Panc1 (cell line): Measurements from ENCODE around the gene CWC22. TPM values are rescaled to one million over a fixed set of nuclear protein-coding genes. Genes with fewer than 3 reads are reported as not detected.

ENCODE experiments used
- ATAC-seq: fragments of 200-7000 bp; cut with Tn5 transposase; 2 replicates; pipeline ENCODE4 v1.9.1; 2020; ENCODE audit warnings: mild to moderate bottlenecking, moderate library complexity
- BruUV-seq: library from RNA; stranded (reverse); fragments of 400-500 nt; replicated peaks from 2 replicates; lab custom pipeline; 2021; lab: Mats Ljungman, UMichigan
- CTCF ChIA-PET: fragments of 300-600 bp; sonication (Branson Sonifier 250); formaldehyde crosslinking; loops from one replicate; lab custom pipeline; 2022; ENCODE audit warnings: antibody characterized with exemption; lab: Charles Lee
- POLR2A ChIA-PET: fragments of 300-600 bp; sonication (Branson Sonifier 250); formaldehyde crosslinking; loops from one replicate; lab custom pipeline; 2022; ENCODE audit warnings: antibody characterized with exemption; lab: Charles Lee
- DNase-seq: peaks from one replicate; pipeline ENCODE4 v3.0.0-alpha.2; 2010; ENCODE audit warnings: low read depth, low spot score
- H3K27ac ChIP-seq: 2 replicates; pipeline ENCODE4 v1.5.1; 2011; ENCODE audit warnings: mild to moderate bottlenecking, low read length, inconsistent platforms
- H3K27me3 ChIP-seq: fragments of 200-500 bp; sonication (Bioruptor generic); 2 replicates; pipeline ENCODE4 v1.6.0; 2014; ENCODE audit warnings: low read length, inconsistent platforms; ENCODE audit not compliant: control insufficient read depth, insufficient read depth
- H3K36me3 ChIP-seq: fragments of 200-500 bp; sonication (Bioruptor generic); 2 replicates; pipeline ENCODE4 v1.5.1; 2014; ENCODE audit warnings: inconsistent platforms, mild to moderate bottlenecking, low read length, moderate library complexity; ENCODE audit not compliant: control insufficient read depth, insufficient read depth
- H3K4me1 ChIP-seq: 2 replicates; pipeline ENCODE4 v1.5.1; 2011; ENCODE audit warnings: inconsistent platforms, mild to moderate bottlenecking, low read length, moderate library complexity; ENCODE audit not compliant: control insufficient read depth, insufficient read depth
- H3K4me3 ChIP-seq, 2 experiments: 2 replicates each; pipeline ENCODE4 v1.5.1; 2011 to 2012; ENCODE audit warnings: low read depth in 2 of 2, low read length in 2 of 2, mild to moderate bottlenecking in 2 of 2, inconsistent platforms in 1 of 2, moderate library complexity in 1 of 2
- H3K9me3 ChIP-seq: fragments of 200-500 bp; sonication (Bioruptor generic); 2 replicates; pipeline ENCODE4 v1.5.1; 2014; ENCODE audit warnings: low read depth, mild to moderate bottlenecking, inconsistent platforms, low read length, moderate library complexity; ENCODE audit not compliant: control insufficient read depth, insufficient read depth
- POLR2AphosphoS5 ChIP-seq: IDR thresholded peaks from 2 replicates; pipeline ENCODE4 v1.6.1; 2012; ENCODE audit warnings: mild to moderate bottlenecking, low read depth, low read length, moderate library complexity
- SIN3A ChIP-seq: IDR thresholded peaks from 2 replicates; pipeline ENCODE4 v1.6.1; 2012; ENCODE audit warnings: low read depth, mild to moderate bottlenecking, low read length, moderate library complexity, borderline replicate concordance; ENCODE audit not compliant: insufficient read depth
- TCF7L2 ChIP-seq: IDR thresholded peaks from 2 replicates; pipeline ENCODE4 v1.6.1; 2011; ENCODE audit warnings: mild to moderate bottlenecking, low read depth, low read length, inconsistent platforms
- in situ Hi-C: cut with HindIII; loops from 2 replicates; pipeline ENCODE4 v1.10.0; 2016; ENCODE audit warnings: low sequenced_read_pairs, low pct_unique_long_range_greater_than_20kb
- intact Hi-C: fragments of 100-400 bp; cut with micrococcal nuclease; formaldehyde crosslinking; loops from one replicate; pipeline ENCODE4 v1.10.0; 2022; ENCODE audit not compliant: unreplicated experiment
- total RNA-seq: library from RNA; stranded (reverse); gene quantifications from one replicate; pipeline ENCODE4 v1.2.1, GENCODE V29; 2021; ENCODE audit not compliant: unreplicated experiment
- TF ChIP-seq, protein P1 (sequence below), 2 experiments: IDR thresholded peaks; 2 replicates each; pipeline ENCODE4 v1.6.1; 2011 to 2012; ENCODE audit warnings: low read depth in 2 of 2, control low read depth in 1 of 2, low read length in 1 of 2, mild to moderate bottlenecking in 1 of 2, moderate library complexity in 1 of 2; ENCODE audit not compliant: insufficient read depth in 1 of 2
- TF ChIP-seq, protein P2 (sequence below): fragments of 450-650 bp; IDR thresholded peaks from 2 replicates; pipeline ENCODE4 v1.5.1; 2017; ENCODE audit warnings: mild to moderate bottlenecking

Gene CWC22
- total RNA-seq, 1 experiment from 2014 or later: 17.2 TPM

DNA sequence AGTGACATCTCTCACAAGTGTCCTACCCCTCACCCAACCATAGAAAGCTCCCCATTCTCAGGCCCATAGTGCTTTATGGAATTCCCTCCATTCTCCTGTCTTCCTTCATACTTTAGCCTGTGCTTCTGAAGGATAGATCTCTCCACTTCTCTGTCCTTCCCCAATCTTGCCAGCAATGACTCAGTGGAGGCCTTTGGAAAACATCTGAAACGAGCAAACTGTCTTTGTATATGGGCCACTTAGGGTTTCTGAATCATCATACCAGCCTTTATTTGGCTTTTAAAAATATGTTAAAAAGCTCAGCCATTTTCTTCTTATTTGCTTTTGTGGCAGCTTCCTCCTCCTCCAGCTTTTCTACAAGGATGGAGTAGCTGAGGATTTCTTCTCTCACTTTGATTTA lies 80.1 kb downstream of the CWC22 start:
- no TSS peak for BruUV-seq
- no peak for ATAC-seq
- Histone ChIP-seq H3K9me3 (no peaks in the 10 kb centered on the region), H3K4me3 (no peak overlapping the region), H3K27ac (no peak overlapping the region), H3K4me1 (no peaks in the 10 kb centered on the region), H3K27me3 (no peaks in the 10 kb centered on the region), H3K36me3 (no peaks in the 10 kb centered on the region)
- intact Hi-C loops (no loop called here), in situ Hi-C loops (no loop called here)
- CTCF ChIA-PET: no interaction called here
- DNase-seq: no peak
- POLR2A ChIA-PET: no interaction called here
- TF ChIP-seq SIN3A: no peak

DNA sequence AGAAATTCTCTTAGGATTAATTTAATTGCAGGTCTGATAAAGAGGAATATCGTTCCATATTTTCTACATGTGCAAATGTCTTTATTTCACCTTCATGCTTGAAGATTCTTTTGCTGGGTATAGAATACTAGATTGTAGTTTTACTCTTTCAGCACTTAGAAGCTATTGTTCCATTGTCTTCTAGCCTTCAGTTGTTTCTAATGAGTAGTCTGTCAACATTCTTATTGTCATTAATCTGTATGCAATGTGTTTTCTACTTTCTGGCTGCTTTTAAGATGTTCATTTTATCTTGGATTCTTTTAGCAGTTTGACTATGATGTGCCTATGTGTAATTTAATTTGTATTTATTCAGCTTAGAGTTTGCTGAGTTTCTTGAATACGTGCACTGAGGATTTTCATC lies 81.4 kb downstream of the CWC22 start:
- in situ Hi-C loops: no loop called here

DNA sequence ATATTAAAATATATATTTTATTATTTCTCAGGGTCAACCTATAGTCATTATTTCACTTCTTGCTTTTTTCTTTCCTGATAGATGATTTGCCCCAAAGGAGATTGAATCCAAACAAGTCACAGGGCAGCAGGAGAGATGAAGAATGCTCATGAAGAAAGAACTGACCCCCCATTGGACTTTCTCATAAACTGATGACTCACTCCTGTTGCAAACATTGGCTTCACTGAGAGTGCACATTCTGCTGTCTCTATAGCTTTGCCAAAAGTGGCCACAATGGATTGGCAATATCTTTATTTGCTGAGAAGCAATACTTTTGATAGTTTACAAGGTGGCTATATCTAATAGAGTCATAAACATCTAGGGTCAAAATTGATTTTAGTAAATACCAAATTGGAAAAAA lies 89.8 kb downstream of the CWC22 start:
- POLR2A ChIA-PET: no interaction called here
- TF ChIP-seq, protein P1, sequence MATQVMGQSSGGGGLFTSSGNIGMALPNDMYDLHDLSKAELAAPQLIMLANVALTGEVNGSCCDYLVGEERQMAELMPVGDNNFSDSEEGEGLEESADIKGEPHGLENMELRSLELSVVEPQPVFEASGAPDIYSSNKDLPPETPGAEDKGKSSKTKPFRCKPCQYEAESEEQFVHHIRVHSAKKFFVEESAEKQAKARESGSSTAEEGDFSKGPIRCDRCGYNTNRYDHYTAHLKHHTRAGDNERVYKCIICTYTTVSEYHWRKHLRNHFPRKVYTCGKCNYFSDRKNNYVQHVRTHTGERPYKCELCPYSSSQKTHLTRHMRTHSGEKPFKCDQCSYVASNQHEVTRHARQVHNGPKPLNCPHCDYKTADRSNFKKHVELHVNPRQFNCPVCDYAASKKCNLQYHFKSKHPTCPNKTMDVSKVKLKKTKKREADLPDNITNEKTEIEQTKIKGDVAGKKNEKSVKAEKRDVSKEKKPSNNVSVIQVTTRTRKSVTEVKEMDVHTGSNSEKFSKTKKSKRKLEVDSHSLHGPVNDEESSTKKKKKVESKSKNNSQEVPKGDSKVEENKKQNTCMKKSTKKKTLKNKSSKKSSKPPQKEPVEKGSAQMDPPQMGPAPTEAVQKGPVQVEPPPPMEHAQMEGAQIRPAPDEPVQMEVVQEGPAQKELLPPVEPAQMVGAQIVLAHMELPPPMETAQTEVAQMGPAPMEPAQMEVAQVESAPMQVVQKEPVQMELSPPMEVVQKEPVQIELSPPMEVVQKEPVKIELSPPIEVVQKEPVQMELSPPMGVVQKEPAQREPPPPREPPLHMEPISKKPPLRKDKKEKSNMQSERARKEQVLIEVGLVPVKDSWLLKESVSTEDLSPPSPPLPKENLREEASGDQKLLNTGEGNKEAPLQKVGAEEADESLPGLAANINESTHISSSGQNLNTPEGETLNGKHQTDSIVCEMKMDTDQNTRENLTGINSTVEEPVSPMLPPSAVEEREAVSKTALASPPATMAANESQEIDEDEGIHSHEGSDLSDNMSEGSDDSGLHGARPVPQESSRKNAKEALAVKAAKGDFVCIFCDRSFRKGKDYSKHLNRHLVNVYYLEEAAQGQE (IDR thresholded peaks at IDR 0.05; ENCODE audit: insufficient read depth in 1 of 2, low read depth in 2 of 2, low read length in 1 of 2): no peak
- TF ChIP-seq, protein P2, sequence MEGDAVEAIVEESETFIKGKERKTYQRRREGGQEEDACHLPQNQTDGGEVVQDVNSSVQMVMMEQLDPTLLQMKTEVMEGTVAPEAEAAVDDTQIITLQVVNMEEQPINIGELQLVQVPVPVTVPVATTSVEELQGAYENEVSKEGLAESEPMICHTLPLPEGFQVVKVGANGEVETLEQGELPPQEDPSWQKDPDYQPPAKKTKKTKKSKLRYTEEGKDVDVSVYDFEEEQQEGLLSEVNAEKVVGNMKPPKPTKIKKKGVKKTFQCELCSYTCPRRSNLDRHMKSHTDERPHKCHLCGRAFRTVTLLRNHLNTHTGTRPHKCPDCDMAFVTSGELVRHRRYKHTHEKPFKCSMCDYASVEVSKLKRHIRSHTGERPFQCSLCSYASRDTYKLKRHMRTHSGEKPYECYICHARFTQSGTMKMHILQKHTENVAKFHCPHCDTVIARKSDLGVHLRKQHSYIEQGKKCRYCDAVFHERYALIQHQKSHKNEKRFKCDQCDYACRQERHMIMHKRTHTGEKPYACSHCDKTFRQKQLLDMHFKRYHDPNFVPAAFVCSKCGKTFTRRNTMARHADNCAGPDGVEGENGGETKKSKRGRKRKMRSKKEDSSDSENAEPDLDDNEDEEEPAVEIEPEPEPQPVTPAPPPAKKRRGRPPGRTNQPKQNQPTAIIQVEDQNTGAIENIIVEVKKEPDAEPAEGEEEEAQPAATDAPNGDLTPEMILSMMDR: no peak
- TF ChIP-seq TCF7L2: no peak
- no peak for TF ChIP-seq SIN3A
- TF ChIP-seq POLR2AphosphoS5: no peak
- in situ Hi-C loops (no loop called here), intact Hi-C loops (no loop called here)
- no peak for ATAC-seq
- no peak for DNase-seq
- H3K27me3 ChIP-seq: no peaks in the 10 kb centered on the region
- CTCF ChIA-PET: no interaction called here
- H3K27ac ChIP-seq: no peak overlapping the region
- H3K36me3 ChIP-seq: no peaks in the 10 kb centered on the region
- no peak overlapping the region for H3K4me3 ChIP-seq
- no peaks in the 10 kb centered on the region for H3K4me1 ChIP-seq
- BruUV-seq: no TSS peak
- H3K9me3 ChIP-seq: no peaks in the 10 kb centered on the region

More for the DNA sequence above, 81.4 kb downstream of the CWC22 start:
- BruUV-seq: no TSS peak
- H3K4me3 ChIP-seq: no peak overlapping the region
- H3K27ac ChIP-seq: no peak overlapping the region
- H3K36me3 ChIP-seq: no peaks in the 10 kb centered on the region
- intact Hi-C loops: no loop called here
- TF ChIP-seq SIN3A (no peak), POLR2AphosphoS5 (no peak), TCF7L2 (no peak)
- TF ChIP-seq, protein P1 (IDR thresholded peaks at IDR 0.05; ENCODE audit: insufficient read depth in 1 of 2, low read depth in 2 of 2, low read length in 1 of 2): no peak
- TF ChIP-seq, protein P2: no peak
- DNase-seq (no peak), ATAC-seq (no peak)
- POLR2A ChIA-PET: no interaction called here
- H3K4me1 ChIP-seq: no peaks in the 10 kb centered on the region
- no peaks in the 10 kb centered on the region for H3K9me3 ChIP-seq
- H3K27me3 ChIP-seq: no peaks in the 10 kb centered on the region
- CTCF ChIA-PET: no interaction called here
